WTC11 (cell line): ENCODE results near the gene NOX5. TPM values are rescaled to one million over a fixed set of nuclear protein-coding genes. Genes with fewer than 3 reads are reported as not detected.

Experiments used
- ATAC-seq: fragments of 200-7000 bp; cut with Tn5 transposase; 2 replicates; pipeline ENCODE4 v1.10.0; 2021; ENCODE audit warnings: mild to moderate bottlenecking, moderate library complexity
- CTCF ChIA-PET: fragments of 300-600 bp; sonication (Branson Sonifier 250); formaldehyde crosslinking; loops from one replicate; lab custom pipeline; 2021; ENCODE audit warnings: antibody characterized with exemption; lab: Charles Lee
- POLR2A ChIA-PET: fragments of 350-600 bp; sonication (Branson Sonifier 250); formaldehyde crosslinking; loops from one replicate; lab custom pipeline; 2021; ENCODE audit warnings: antibody characterized with exemption; lab: Charles Lee
- DNase-seq: peaks from one replicate; pipeline ENCODE4 v3.0.0; 2021; ENCODE audit warnings: low spot score
- H3K27ac Mint-ChIP-seq: 2 replicates; pipeline ENCODE4 v1.8.0; 2021; ENCODE audit warnings: mixed read lengths
- H3K27me3 Mint-ChIP-seq: 2 replicates; pipeline ENCODE4 v1.8.0; 2021; ENCODE audit warnings: low read depth, mild to moderate bottlenecking, moderate library complexity, mixed read lengths
- H3K36me3 Mint-ChIP-seq: 2 replicates; pipeline ENCODE4 v1.8.0; 2021; ENCODE audit warnings: mixed read lengths
- H3K4me1 Mint-ChIP-seq: 2 replicates; pipeline ENCODE4 v1.8.0; 2022; ENCODE audit warnings: mixed read lengths
- H3K4me3 Mint-ChIP-seq: 2 replicates; pipeline ENCODE4 v1.8.0; 2021; ENCODE audit warnings: mild to moderate bottlenecking, moderate library complexity, mixed read lengths
- H3K9me3 Mint-ChIP-seq: 2 replicates; pipeline ENCODE4 v1.8.0; 2021; ENCODE audit warnings: mixed read lengths
- ATF2 ChIP-seq: sonication (generic); formaldehyde crosslinking; IDR thresholded peaks from 2 replicates; pipeline ENCODE4 v1.8.1; 2022; ENCODE audit warnings: low read depth, missing genetic modification reagents, borderline replicate concordance
- ATF3 ChIP-seq: sonication (generic); formaldehyde crosslinking; conservative IDR thresholded peaks from 2 replicates; pipeline ENCODE4 v1.8.1; 2022; ENCODE audit warnings: mild to moderate bottlenecking, missing genetic modification reagents
- CREM ChIP-seq: sonication (generic); formaldehyde crosslinking; IDR thresholded peaks from 2 replicates; pipeline ENCODE4 v1.8.1; 2022; ENCODE audit warnings: mild to moderate bottlenecking, missing genetic modification reagents, moderate library complexity
- E2F4 ChIP-seq: sonication (generic); formaldehyde crosslinking; IDR thresholded peaks from 2 replicates; pipeline ENCODE4 v1.8.1; 2022; ENCODE audit warnings: low read depth, mild to moderate bottlenecking, moderate library complexity, missing genetic modification reagents, borderline replicate concordance
- ELF4 ChIP-seq: sonication (generic); formaldehyde crosslinking; IDR thresholded peaks from 2 replicates; pipeline ENCODE4 v1.8.1; 2022; ENCODE audit warnings: low read depth, mild to moderate bottlenecking, moderate library complexity, missing genetic modification reagents
- EMX1 ChIP-seq: fragments of 250-450 bp; sonication (Bioruptor Pico); IDR thresholded peaks from 2 replicates; pipeline ENCODE4 v1.8.0; 2021; ENCODE audit warnings: mild to moderate bottlenecking
- GRHL2 ChIP-seq: fragments of 250-450 bp; sonication (Bioruptor Pico); IDR thresholded peaks from 2 replicates; pipeline ENCODE4 v1.8.0; 2022; ENCODE audit warnings: mild to moderate bottlenecking, moderate library complexity; ENCODE audit not compliant: insufficient replicate concordance, severe bottlenecking
- GTF2I ChIP-seq: fragments of 250-450 bp; sonication (Bioruptor Pico); conservative IDR thresholded peaks from 2 replicates; pipeline ENCODE4 v1.4.0; 2021; ENCODE audit warnings: mild to moderate bottlenecking
- MAX ChIP-seq: sonication (generic); formaldehyde crosslinking; IDR thresholded peaks from 2 replicates; pipeline ENCODE4 v1.8.0; 2022; ENCODE audit warnings: mild to moderate bottlenecking, missing genetic modification reagents
- MYBL2 ChIP-seq: sonication (generic); formaldehyde crosslinking; IDR thresholded peaks from 2 replicates; pipeline ENCODE4 v1.8.1; 2023; ENCODE audit warnings: mild to moderate bottlenecking, moderate library complexity, missing genetic modification reagents
- NFYB ChIP-seq: sonication (generic); formaldehyde crosslinking; conservative IDR thresholded peaks from 2 replicates; pipeline ENCODE4 v1.8.0; 2022; ENCODE audit warnings: low read depth, missing genetic modification reagents
- OVOL2 ChIP-seq: fragments of 250-450 bp; sonication (Bioruptor Pico); IDR thresholded peaks from 2 replicates; pipeline ENCODE4 v1.9.0; 2021; ENCODE audit warnings: mild to moderate bottlenecking, borderline replicate concordance
- PRRX2 ChIP-seq: fragments of 250-450 bp; sonication (Bioruptor Pico); IDR thresholded peaks from 2 replicates; pipeline ENCODE4 v1.8.0; 2021; ENCODE audit warnings: mild to moderate bottlenecking
- RELA ChIP-seq: sonication (generic); formaldehyde crosslinking; IDR thresholded peaks from 2 replicates; pipeline ENCODE4 v1.8.1; 2022; ENCODE audit warnings: missing genetic modification reagents, mild to moderate bottlenecking, borderline replicate concordance
- ZMAT4 ChIP-seq: fragments of 250-450 bp; sonication (Bioruptor Pico); IDR thresholded peaks from 2 replicates; pipeline ENCODE4 v1.9.0; 2021; ENCODE audit warnings: mild to moderate bottlenecking
- ZNF138 ChIP-seq: sonication (generic); formaldehyde crosslinking; conservative IDR thresholded peaks from 2 replicates; pipeline ENCODE4 v1.8.1; 2022; ENCODE audit warnings: mild to moderate bottlenecking, moderate library complexity, missing genetic modification reagents
- ZNF281 ChIP-seq: sonication (generic); formaldehyde crosslinking; IDR thresholded peaks from 2 replicates; pipeline ENCODE4 v1.8.0; 2023; ENCODE audit warnings: mild to moderate bottlenecking, missing genetic modification reagents
- ZNF512 ChIP-seq: sonication (generic); formaldehyde crosslinking; IDR thresholded peaks from 2 replicates; pipeline ENCODE4 v1.8.1; 2022; ENCODE audit warnings: missing genetic modification reagents, borderline replicate concordance
- total RNA-seq: library from RNA; stranded (reverse); gene quantifications from 3 replicates; pipeline ENCODE4 v1.2.3, GENCODE V29; 2021

NOX5 gene
- total RNA-seq, 1 experiment from 2014 or later: not detected

GRCh38 chr15:69098771-69099170 lies 84.3 kb downstream of the NOX5 start:
- no peak for ATAC-seq
- POLR2A ChIA-PET: no interaction called here
- TF ChIP-seq OVOL2 (CRISPR knock-in tag) (no peak), ZMAT4 (no peak), ZNF512 (CRISPR knock-in tag) (no peak), ATF3 (CRISPR knock-in tag) (no peak), MYBL2 (CRISPR knock-in tag) (no peak), ZNF281 (CRISPR knock-in tag) (no peak), ELF4 (CRISPR knock-in tag) (no peak)
- 0 out of 2 replicates have a peak, but pooled peaks cover 3% of the 10 kb centered on the region for H3K9me3 Mint-ChIP-seq
- peaks cover 24% of the 10 kb centered on the region for H3K4me1 Mint-ChIP-seq
- peaks cover 11% of the 10 kb centered on the region for H3K27me3 Mint-ChIP-seq
- H3K36me3 Mint-ChIP-seq: no peaks in the 10 kb centered on the region
- no peak for DNase-seq
- H3K4me3 Mint-ChIP-seq: no peak overlapping the region
- H3K27ac Mint-ChIP-seq: no peak overlapping the region
- CTCF ChIA-PET: interaction anchor here (1.7 kb wide), 1 partner anchor 40 kb away, joined by 4 read pairs; no protein-coding TSS in a partner anchor

- Mint-ChIP-seq H3K27ac (no peak overlapping the region), H3K9me3 (0 out of 2 replicates have a peak, but pooled peaks cover 3% of the 10 kb centered on the region), H3K36me3 (no peaks in the 10 kb centered on the region), H3K27me3 (peaks cover 11% of the 10 kb centered on the region), H3K4me3 (no peak overlapping the region), H3K4me1 (peaks cover 12% of the 10 kb centered on the region)
- ATAC-seq (no peak), DNase-seq (no peak)
- ChIA-PET CTCF (interaction anchor here (1.7 kb wide), 1 partner anchor 41 kb away, joined by 4 read pairs; no protein-coding TSS in a partner anchor), POLR2A (interaction anchor here (0.6 kb wide), 1 partner anchor 1046 kb away, joined by 3 read pairs; no protein-coding TSS in a partner anchor)
- TF ChIP-seq ATF2 (CRISPR knock-in tag): no peak
- no peak for TF ChIP-seq MAX (CRISPR knock-in tag)
- no peak for TF ChIP-seq E2F4
- no peak for TF ChIP-seq ZNF281 (CRISPR knock-in tag)
- no peak for TF ChIP-seq GRHL2
- TF ChIP-seq NFYB: no peak
- no peak for TF ChIP-seq PRRX2 (CRISPR knock-in tag)
- TF ChIP-seq ZNF138 (CRISPR knock-in tag): no peak
- no peak for TF ChIP-seq EMX1
- TF ChIP-seq GTF2I (CRISPR knock-in tag): no peak
- no peak for TF ChIP-seq ZNF512 (CRISPR knock-in tag)
- TF ChIP-seq CREM (CRISPR knock-in tag): no peak
- TF ChIP-seq RELA (CRISPR knock-in tag): no peak
These were observed 85.4 kb downstream of the NOX5 start for GRCh38 chr15:69099941-69100340.
